Upper lobe of left lung (tissue), 4 donors: ENCODE measurements around the gene KANK3.

ENCODE experiments used
- POLR2A ChIP-seq, 4 donors: fragments of 450-650 bp; IDR thresholded peaks; one replicate each; pipeline ENCODE4 v1.5.1; 2016 to 2017; ENCODE audit warnings: antibody characterized with exemption in 4 of 4, mild to moderate bottlenecking in 2 of 4
- TF ChIP-seq, protein P1 (sequence below), 6 experiments: fragments of 450-650 bp in 4 of 6; fragments of 200-600 bp in 2 of 6; sonication (generic) in 2 of 6; IDR thresholded peaks; one replicate each; pipeline ENCODE4 v1.5.1; 2016 to 2019; ENCODE audit warnings: antibody characterized with exemption in 6 of 6

GRCh38 chr19:8366121-8366581, 23.1 kb upstream of the KANK3 start:
- TF ChIP-seq, protein P1, sequence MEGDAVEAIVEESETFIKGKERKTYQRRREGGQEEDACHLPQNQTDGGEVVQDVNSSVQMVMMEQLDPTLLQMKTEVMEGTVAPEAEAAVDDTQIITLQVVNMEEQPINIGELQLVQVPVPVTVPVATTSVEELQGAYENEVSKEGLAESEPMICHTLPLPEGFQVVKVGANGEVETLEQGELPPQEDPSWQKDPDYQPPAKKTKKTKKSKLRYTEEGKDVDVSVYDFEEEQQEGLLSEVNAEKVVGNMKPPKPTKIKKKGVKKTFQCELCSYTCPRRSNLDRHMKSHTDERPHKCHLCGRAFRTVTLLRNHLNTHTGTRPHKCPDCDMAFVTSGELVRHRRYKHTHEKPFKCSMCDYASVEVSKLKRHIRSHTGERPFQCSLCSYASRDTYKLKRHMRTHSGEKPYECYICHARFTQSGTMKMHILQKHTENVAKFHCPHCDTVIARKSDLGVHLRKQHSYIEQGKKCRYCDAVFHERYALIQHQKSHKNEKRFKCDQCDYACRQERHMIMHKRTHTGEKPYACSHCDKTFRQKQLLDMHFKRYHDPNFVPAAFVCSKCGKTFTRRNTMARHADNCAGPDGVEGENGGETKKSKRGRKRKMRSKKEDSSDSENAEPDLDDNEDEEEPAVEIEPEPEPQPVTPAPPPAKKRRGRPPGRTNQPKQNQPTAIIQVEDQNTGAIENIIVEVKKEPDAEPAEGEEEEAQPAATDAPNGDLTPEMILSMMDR (IDR thresholded peaks at IDR 0.05): no peak
- no peak for TF ChIP-seq POLR2A (IDR thresholded peaks at IDR 0.05)
